Keratinocyte (primary cell): ENCODE data around the gene CACNA1C.

ENCODE experiments used
- CTCF ChIP-seq, 3 experiments: IDR thresholded peaks in 1 of 3; conservative IDR thresholded peaks in 1 of 3; optimal IDR thresholded peaks in 1 of 3; 2 replicates in 2 of 3; 3 replicates in 1 of 3; pipeline versions ENCODE3 to v1.5.1; 2011; ENCODE audit warnings: low read length in 3 of 3, mild to moderate bottlenecking in 3 of 3, moderate library complexity in 2 of 3, control low read depth in 1 of 3, inconsistent platforms in 1 of 3; ENCODE audit not compliant: insufficient read depth in 2 of 3; ENCODE audit errors: extremely low read depth in 1 of 3
- EZH2 ChIP-seq: IDR thresholded peaks from one replicate; pipeline ENCODE4 v1.6.1; 2012; ENCODE audit warnings: inconsistent platforms, mild to moderate bottlenecking, low read length, moderate library complexity

GRCh38 chr12:2668816-2669215 is 616.0 kb downstream of the CACNA1C start:
- TF ChIP-seq CTCF (optimal IDR thresholded peaks at IDR 0.05 in 1 of 3, IDR thresholded peaks at IDR 0.05 in 1 of 3, conservative IDR thresholded peaks at IDR 0.05 in 1 of 3; ENCODE audit: extremely low read depth in 1 of 3, insufficient read depth in 2 of 3, low read length in 3 of 3) (no peak), EZH2 (no peak)
